Smooth muscle cell (in vitro differentiated cells): Measurements from ENCODE around the gene FRMD4B. TPM values are rescaled to one million over a fixed set of nuclear protein-coding genes. Genes with fewer than 3 reads are reported as not detected.

Experiments used
- DNase-seq: peaks from one replicate; lab custom pipeline; 2025; ENCODE audit not compliant: unreplicated experiment; lab: John Stamatoyannopoulos, UW
- H2AFZ ChIP-seq: fragments of 200-600 bp; sonication (generic); 2 replicates; pipeline ENCODE4 v1.6.0; 2016; ENCODE audit warnings: antibody characterized with exemption, low read depth, mild to moderate bottlenecking
- H3F3A ChIP-seq: fragments of 200-600 bp; sonication (generic); 2 replicates; pipeline ENCODE4 v1.6.0; 2017; ENCODE audit warnings: antibody characterized with exemption, low read depth
- H3K27ac ChIP-seq: fragments of 200-600 bp; sonication (generic); 2 replicates; pipeline ENCODE4 v1.5.1; 2016; ENCODE audit warnings: low read depth, mild to moderate bottlenecking
- H3K27me3 ChIP-seq: fragments of 200-600 bp; sonication (generic); 2 replicates; pipeline ENCODE4 v1.6.1; 2016; ENCODE audit warnings: low read depth, mild to moderate bottlenecking
- H3K36me3 ChIP-seq: fragments of 200-600 bp; sonication (generic); 2 replicates; pipeline ENCODE4 v1.5.1; 2016; ENCODE audit warnings: low read depth
- H3K4me1 ChIP-seq: fragments of 200-600 bp; sonication (generic); 2 replicates; pipeline ENCODE4 v1.5.1; 2016; ENCODE audit warnings: low read depth
- H3K4me2 ChIP-seq: fragments of 200-600 bp; sonication (generic); 2 replicates; pipeline ENCODE4 v1.6.0; 2016; ENCODE audit warnings: mild to moderate bottlenecking
- H3K4me3 ChIP-seq: fragments of 200-600 bp; sonication (generic); 2 replicates; pipeline ENCODE4 v1.5.1; 2016; ENCODE audit warnings: mild to moderate bottlenecking
- H3K79me2 ChIP-seq: fragments of 200-600 bp; sonication (generic); 2 replicates; pipeline ENCODE4 v1.6.0; 2016; ENCODE audit warnings: low read depth, mild to moderate bottlenecking
- H3K9ac ChIP-seq: fragments of 200-600 bp; sonication (generic); 2 replicates; pipeline ENCODE4 v1.6.0; 2016; ENCODE audit warnings: low read depth
- H3K9me3 ChIP-seq: fragments of 200-600 bp; sonication (generic); replicated peaks from 2 replicates; pipeline ENCODE4 v1.5.1; 2016; ENCODE audit warnings: low read depth
- H4K20me1 ChIP-seq: fragments of 200-600 bp; sonication (generic); 2 replicates; pipeline ENCODE4 v1.6.0; 2016; ENCODE audit warnings: low read depth
- CTCF ChIP-seq: fragments of 200-600 bp; sonication (generic); IDR thresholded peaks from 2 replicates; pipeline ENCODE4 v1.5.1; 2017; ENCODE audit warnings: borderline replicate concordance, mild to moderate bottlenecking, antibody characterized with exemption; ENCODE audit not compliant: insufficient read depth, poor library complexity, severe bottlenecking
- whole genome bisulfite sequencing: methylation state at CpG from one replicate; pipeline ENCODE4 v1.1.7; 2016; ENCODE audit warnings: low lambda C conversion rate; 5-methylcytosine and 5-hydroxymethylcytosine counted together
- polyA plus RNA-seq: library from polyadenylated mRNA; unstranded; fragments of >200 nt; fragmentation: Nextera tagmentation; extraction: Ambion mirVana; gene quantifications from 2 replicates; pipeline ENCODE4 v1.2.1, GENCODE V29; 2016
- total RNA-seq: library from RNA; depleted of rRNA; stranded (reverse); fragments of >200 nt; gene quantifications from 2 replicates; pipeline ENCODE4 v1.2.3, GENCODE V29; 2014

FRMD4B gene
- total and polyA plus RNA-seq, 2 experiments from 2014 or later = 3.7 to 24.3 TPM

GRCh38 chr3:69364354-69364753 is 21.5 kb downstream of the FRMD4B start:
- TF ChIP-seq CTCF = no peak
- H3K79me2 ChIP-seq = no peaks in the 10 kb centered on the region
- no peak overlapping the region for H3K4me3 ChIP-seq
- WGBS = 67% methylated on average over 5 of the region's 5 CpGs
- H3K4me2 ChIP-seq = peak overlapping the region; percentile 22
- H3K27me3 ChIP-seq = peaks cover 5% of the 10 kb centered on the region
- H3K36me3 ChIP-seq = no peaks in the 10 kb centered on the region
- no peaks in the 10 kb centered on the region for H4K20me1 ChIP-seq
- no peaks in the 10 kb centered on the region for H3K9me3 ChIP-seq
- no peak overlapping the region for H3K9ac ChIP-seq
- no peaks in the 10 kb centered on the region for H3F3A ChIP-seq
- no peak overlapping the region for H2AFZ ChIP-seq
- no peak for DNase-seq
- peak overlapping the region; percentile 15 for H3K27ac ChIP-seq
- no peaks in the 10 kb centered on the region for H3K4me1 ChIP-seq

GRCh38 chr3:69360690-69361089 is 25.2 kb downstream of the FRMD4B start:
- no peaks in the 10 kb centered on the region for H4K20me1 ChIP-seq
- no peak overlapping the region for H3K4me3 ChIP-seq
- no peak overlapping the region for H3K4me2 ChIP-seq
- WGBS = 95% methylated on average over 2 of the region's 2 CpGs
- peaks cover 5% of the 10 kb centered on the region for H3K27me3 ChIP-seq
- H3K27ac ChIP-seq = no peak overlapping the region
- no peaks in the 10 kb centered on the region for H3K36me3 ChIP-seq
- no peaks in the 10 kb centered on the region for H3F3A ChIP-seq
- no peaks in the 10 kb centered on the region for H3K4me1 ChIP-seq
- no peak overlapping the region for H2AFZ ChIP-seq
- no peaks in the 10 kb centered on the region for H3K9me3 ChIP-seq
- no peaks in the 10 kb centered on the region for H3K79me2 ChIP-seq
- TF ChIP-seq CTCF = no peak
- DNase-seq = no peak
- no peak overlapping the region for H3K9ac ChIP-seq

GRCh38 chr3:69359916-69360315 is 26.0 kb downstream of the FRMD4B start:
- Histone ChIP-seq H3K9ac (no peak overlapping the region), H3K4me2 (no peak overlapping the region), H3F3A (no peaks in the 10 kb centered on the region), H3K9me3 (no peaks in the 10 kb centered on the region), H3K36me3 (no peaks in the 10 kb centered on the region), H3K4me3 (no peak overlapping the region), H3K27me3 (peaks cover 5% of the 10 kb centered on the region), H3K4me1 (no peaks in the 10 kb centered on the region), H2AFZ (no peak overlapping the region), H4K20me1 (no peaks in the 10 kb centered on the region), H3K79me2 (no peaks in the 10 kb centered on the region), H3K27ac (no peak overlapping the region)
- no peak for DNase-seq
- TF ChIP-seq CTCF = no peak

- no peak for DNase-seq
- Histone ChIP-seq H2AFZ (no peak overlapping the region), H3K4me1 (no peaks in the 10 kb centered on the region), H3F3A (no peaks in the 10 kb centered on the region), H3K79me2 (no peaks in the 10 kb centered on the region), H3K9ac (no peak overlapping the region), H3K4me2 (no peak overlapping the region), H3K4me3 (no peak overlapping the region), H4K20me1 (no peaks in the 10 kb centered on the region), H3K27ac (no peak overlapping the region), H3K27me3 (peaks cover 5% of the 10 kb centered on the region), H3K36me3 (no peaks in the 10 kb centered on the region), H3K9me3 (no peaks in the 10 kb centered on the region)
- TF ChIP-seq CTCF = no peak
- 94% methylated on average over 6 of the region's 6 CpGs for WGBS
These were observed 26.5 kb downstream of the FRMD4B start for GRCh38 chr3:69359339-69359893.
